Measurements from ENCODE around the gene ARSG.

Gene ARSG

DNA sequence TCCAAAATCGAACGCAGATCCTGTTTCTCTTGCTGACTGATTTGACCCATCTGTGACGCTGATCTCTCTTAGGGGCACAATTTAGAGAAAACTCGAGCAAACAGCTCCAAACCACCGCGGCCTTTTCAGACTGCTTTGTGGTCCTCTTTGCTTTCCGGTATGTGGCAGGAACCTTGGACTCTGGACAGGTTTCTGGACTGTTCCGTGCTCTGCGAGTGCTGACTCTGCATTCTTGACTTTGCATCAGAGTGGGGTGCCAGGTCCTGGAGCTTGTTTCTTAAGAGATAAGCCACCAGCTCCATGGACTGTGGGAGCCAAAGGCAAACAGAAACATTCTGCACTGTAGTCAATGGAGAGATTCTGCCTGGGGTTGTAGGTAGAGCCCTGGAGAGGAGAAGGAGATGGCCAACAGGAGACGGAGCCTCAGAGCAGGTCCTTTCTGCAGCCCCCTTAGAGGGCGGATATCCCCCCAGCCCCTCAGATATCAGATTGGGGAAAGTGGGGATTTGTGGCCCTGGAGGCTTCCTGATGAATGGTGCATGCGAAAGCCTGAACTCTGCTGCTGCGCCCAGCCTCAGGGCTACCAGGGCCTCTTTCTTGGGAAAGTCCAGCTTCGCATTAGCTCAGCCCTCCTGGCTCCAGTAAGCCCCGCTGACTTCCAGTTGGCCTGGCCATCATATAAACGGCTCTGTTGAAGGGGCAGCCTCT lies 100.4 kb downstream of the ARSG start:
- Histone ChIP-seq H3K4me3 (ENCODE audit: insufficient read depth, low read length, poor library complexity, severe bottlenecking) (no peak overlapping the region), H3K36me3 (ENCODE audit: low read length) (no peaks in the 10 kb centered on the region), H3K79me2 (ENCODE audit: insufficient read depth, low read length) (no peaks in the 10 kb centered on the region), H3K9me2 (replicated peaks; ENCODE audit: insufficient read depth, low read length) (no peaks in the 10 kb centered on the region), H4K20me1 (ENCODE audit: low read depth, low read length) (no peaks in the 10 kb centered on the region), H3K9ac (ENCODE audit: low read length) (no peak overlapping the region), H3F3A (ENCODE audit: insufficient read depth) (no peaks in the 10 kb centered on the region), H3K9me3 (ENCODE audit: insufficient read depth, low read length) (no peaks in the 10 kb centered on the region), H3K27me3 (ENCODE audit: low read length) (no peaks in the 10 kb centered on the region), H3K4me2 (ENCODE audit: low read depth, low read length, poor library complexity, severe bottlenecking) (no peak overlapping the region), H2AFZ (ENCODE audit: low read depth, low read length, severe bottlenecking) (no peak overlapping the region), H3K27ac (ENCODE audit: low read depth, low read length) (no peak overlapping the region)
- TF ChIP-seq, protein P1, sequence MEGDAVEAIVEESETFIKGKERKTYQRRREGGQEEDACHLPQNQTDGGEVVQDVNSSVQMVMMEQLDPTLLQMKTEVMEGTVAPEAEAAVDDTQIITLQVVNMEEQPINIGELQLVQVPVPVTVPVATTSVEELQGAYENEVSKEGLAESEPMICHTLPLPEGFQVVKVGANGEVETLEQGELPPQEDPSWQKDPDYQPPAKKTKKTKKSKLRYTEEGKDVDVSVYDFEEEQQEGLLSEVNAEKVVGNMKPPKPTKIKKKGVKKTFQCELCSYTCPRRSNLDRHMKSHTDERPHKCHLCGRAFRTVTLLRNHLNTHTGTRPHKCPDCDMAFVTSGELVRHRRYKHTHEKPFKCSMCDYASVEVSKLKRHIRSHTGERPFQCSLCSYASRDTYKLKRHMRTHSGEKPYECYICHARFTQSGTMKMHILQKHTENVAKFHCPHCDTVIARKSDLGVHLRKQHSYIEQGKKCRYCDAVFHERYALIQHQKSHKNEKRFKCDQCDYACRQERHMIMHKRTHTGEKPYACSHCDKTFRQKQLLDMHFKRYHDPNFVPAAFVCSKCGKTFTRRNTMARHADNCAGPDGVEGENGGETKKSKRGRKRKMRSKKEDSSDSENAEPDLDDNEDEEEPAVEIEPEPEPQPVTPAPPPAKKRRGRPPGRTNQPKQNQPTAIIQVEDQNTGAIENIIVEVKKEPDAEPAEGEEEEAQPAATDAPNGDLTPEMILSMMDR (IDR thresholded peaks at IDR 0.05; ENCODE audit: insufficient read depth, low read length, poor library complexity, severe bottlenecking) = no peak
- TF ChIP-seq EZH2phosphoT487 (conservative IDR thresholded peaks at IDR 0.05; ENCODE audit: low read length) = no peak

DNA sequence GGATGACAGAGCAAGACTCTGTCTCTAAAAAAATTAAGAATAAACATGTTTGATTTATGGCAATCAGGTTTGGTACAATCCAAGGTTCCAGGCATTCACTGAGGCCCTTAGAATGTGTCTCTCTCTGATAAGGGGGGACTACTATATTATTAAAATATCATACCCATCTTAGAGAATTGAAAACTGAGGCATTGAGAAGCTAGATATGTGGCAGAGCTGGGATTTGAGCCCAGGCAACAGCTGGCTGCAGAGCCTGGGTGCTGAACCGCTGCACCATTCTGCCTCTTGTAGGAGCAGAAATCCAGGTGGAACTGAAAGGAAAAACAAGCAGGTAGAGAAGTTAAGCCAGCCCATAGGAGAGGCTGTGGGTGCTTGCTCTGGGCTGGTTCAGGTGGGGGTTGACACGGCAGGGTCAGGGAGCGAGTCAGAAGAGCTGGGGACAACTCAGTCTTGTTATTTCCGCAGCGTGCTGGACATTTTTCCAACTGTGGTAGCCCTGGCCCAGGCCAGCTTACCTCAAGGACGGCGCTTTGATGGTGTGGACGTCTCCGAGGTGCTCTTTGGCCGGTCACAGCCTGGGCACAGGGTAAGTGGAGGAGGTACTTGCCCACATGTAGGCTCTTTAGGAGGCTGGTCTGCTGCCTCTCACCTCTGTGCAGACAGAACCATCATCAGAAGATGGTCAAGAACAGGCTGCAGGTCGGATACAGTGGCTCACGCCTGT lies 103.5 kb downstream of the ARSG start:
- Histone ChIP-seq H3K27me3 (ENCODE audit: low read length) (no peaks in the 10 kb centered on the region), H3K9ac (ENCODE audit: low read length) (no peak overlapping the region), H3K4me3 (ENCODE audit: insufficient read depth, low read length, poor library complexity, severe bottlenecking) (no peak overlapping the region), H4K20me1 (ENCODE audit: low read depth, low read length) (no peaks in the 10 kb centered on the region), H2AFZ (ENCODE audit: low read depth, low read length, severe bottlenecking) (no peak overlapping the region), H3K9me3 (ENCODE audit: insufficient read depth, low read length) (no peaks in the 10 kb centered on the region), H3K4me2 (ENCODE audit: low read depth, low read length, poor library complexity, severe bottlenecking) (no peak overlapping the region), H3K79me2 (ENCODE audit: insufficient read depth, low read length) (no peaks in the 10 kb centered on the region), H3F3A (ENCODE audit: insufficient read depth) (no peaks in the 10 kb centered on the region), H3K9me2 (replicated peaks; ENCODE audit: insufficient read depth, low read length) (no peaks in the 10 kb centered on the region), H3K27ac (ENCODE audit: low read depth, low read length) (no peak overlapping the region), H3K36me3 (ENCODE audit: low read length) (no peaks in the 10 kb centered on the region)
- TF ChIP-seq, protein P1 (IDR thresholded peaks at IDR 0.05; ENCODE audit: insufficient read depth, low read length, poor library complexity, severe bottlenecking) = no peak

DNA sequence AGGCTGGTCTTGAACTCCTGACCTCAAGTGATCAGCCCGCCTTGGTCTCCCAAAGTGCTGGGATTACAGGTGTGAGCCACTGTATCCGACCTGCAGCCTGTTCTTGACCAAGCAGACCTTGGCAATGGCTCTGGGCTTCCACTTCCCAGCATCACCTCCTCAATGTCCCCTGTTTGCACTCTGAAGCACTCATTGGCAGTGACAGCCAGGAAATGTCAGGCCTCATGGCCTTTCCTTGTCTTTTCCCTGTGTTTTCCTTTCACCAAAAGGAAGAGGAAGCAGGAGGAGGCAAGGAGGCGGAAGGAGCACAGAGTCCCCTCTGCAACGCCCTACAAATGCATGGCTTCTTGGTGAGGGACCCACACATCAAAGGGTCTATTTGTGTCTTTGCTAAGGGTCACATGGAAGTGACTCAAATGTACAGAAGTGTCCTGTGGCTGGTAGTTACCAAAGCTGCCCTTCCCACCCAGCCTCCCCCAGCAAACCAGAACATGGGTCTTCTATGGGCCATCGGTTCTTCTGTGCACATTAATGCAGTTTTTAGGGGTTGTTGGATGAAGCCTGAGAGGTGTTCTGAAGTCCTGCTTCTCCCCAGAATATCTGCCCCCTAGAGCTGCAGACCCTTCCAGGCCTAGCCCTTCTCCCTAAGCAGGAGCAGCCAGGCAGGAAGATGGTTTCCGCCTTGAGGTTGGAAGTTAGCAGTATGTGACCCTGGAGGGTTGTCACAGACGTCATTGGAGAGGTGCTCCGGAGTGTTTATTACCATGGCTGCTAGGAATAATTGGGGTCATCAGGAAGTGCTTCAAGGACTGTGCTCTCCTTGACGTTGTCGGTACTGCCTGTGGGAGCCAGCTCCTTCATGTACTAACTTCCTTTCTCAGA lies 105.2 kb downstream of the ARSG start:
- no peaks in the 10 kb centered on the region for H3K9me2 ChIP-seq (replicated peaks; ENCODE audit: insufficient read depth, low read length)
- H3F3A ChIP-seq (ENCODE audit: insufficient read depth) = no peaks in the 10 kb centered on the region
- no peaks in the 10 kb centered on the region for H4K20me1 ChIP-seq (ENCODE audit: low read depth, low read length)
- no peak overlapping the region for H2AFZ ChIP-seq (ENCODE audit: low read depth, low read length, severe bottlenecking)
- H3K4me3 ChIP-seq (ENCODE audit: insufficient read depth, low read length, poor library complexity, severe bottlenecking) = no peak overlapping the region
- no peak overlapping the region for H3K27ac ChIP-seq (ENCODE audit: low read depth, low read length)
- TF ChIP-seq, protein P1 (IDR thresholded peaks at IDR 0.05; ENCODE audit: insufficient read depth, low read length, poor library complexity, severe bottlenecking) = no peak
- TF ChIP-seq EZH2phosphoT487 (conservative IDR thresholded peaks at IDR 0.05; ENCODE audit: low read length) = no peak
- no peak overlapping the region for H3K4me2 ChIP-seq (ENCODE audit: low read depth, low read length, poor library complexity, severe bottlenecking)
- no peak overlapping the region for H3K9ac ChIP-seq (ENCODE audit: low read length)
- no peaks in the 10 kb centered on the region for H3K27me3 ChIP-seq (ENCODE audit: low read length)
- H3K9me3 ChIP-seq (ENCODE audit: insufficient read depth, low read length) = no peaks in the 10 kb centered on the region
- no peaks in the 10 kb centered on the region for H3K36me3 ChIP-seq (ENCODE audit: low read length)
- no peaks in the 10 kb centered on the region for H3K79me2 ChIP-seq (ENCODE audit: insufficient read depth, low read length)

Data from SU-DHL-6 (cell line).